Spleen (tissue), 7 donors: ENCODE measurements around the gene NUP98.

ENCODE experiments used
- POLR2A ChIP-seq, 3 donors: fragments of 450-650 bp; IDR thresholded peaks; one replicate each; pipeline ENCODE4 v1.5.1; 2017; ENCODE audit warnings: antibody characterized with exemption in 3 of 3, mild to moderate bottlenecking in 1 of 3
- POLR2AphosphoS5 ChIP-seq, 3 donors: sonication (generic); formaldehyde crosslinking; IDR thresholded peaks; one replicate each; pipeline ENCODE4 v1.5.1; 2017; ENCODE audit warnings: antibody characterized with exemption in 3 of 3
- TF ChIP-seq, protein P1 (sequence below), 11 experiments: fragments of 200-600 bp in 7 of 11; fragments of 450-650 bp in 4 of 11; sonication (generic) in 4 of 11; IDR thresholded peaks in 8 of 11; conservative IDR thresholded peaks in 3 of 11; 1 replicate in 7 of 11; 2 replicates in 4 of 11; pipeline versions ENCODE4 v1.4.0 to v1.8.0; 2016 to 2021; ENCODE audit warnings: antibody characterized with exemption in 11 of 11, inconsistent platforms in 4 of 11, mild to moderate bottlenecking in 1 of 11
- donor health status: DM: no; HTN: no; CAD: no; lungs with moderate emphysema.
- donor health status: DM: no; HTN: no; CAD: no.
- donor health status: DM: no; HTN: no; CAD: no.

DNA sequence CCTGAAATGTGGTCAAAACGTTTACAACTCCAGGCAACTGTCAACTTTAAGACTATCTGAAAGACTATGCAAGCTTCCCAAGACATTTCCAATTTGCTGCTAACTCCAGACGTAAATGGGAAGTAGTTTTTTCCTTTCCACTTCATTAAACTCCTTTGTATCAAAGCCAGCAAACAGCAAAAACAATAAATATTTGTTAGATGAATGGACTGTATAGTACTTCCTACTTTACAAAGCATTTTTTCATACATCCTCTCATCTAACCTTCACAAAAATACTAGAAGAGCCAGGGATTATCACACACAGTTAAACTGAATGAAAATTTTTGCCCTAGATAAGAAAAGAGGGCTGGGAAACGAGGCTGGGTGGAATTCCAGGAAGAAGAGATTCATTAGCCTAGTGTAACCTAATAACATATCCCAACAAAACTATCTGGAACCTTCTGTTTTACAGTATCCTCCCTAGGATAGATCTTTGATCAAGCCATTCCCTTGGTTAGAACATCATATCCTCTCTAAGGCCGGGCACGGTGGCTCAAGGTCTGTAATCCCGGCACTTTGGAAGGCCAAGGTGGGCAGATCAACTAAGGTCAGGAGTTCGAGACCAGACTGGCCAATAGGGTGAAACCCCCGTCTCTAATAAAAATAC lies 10.4 kb downstream of the NUP98 start:
- TF ChIP-seq, protein P1, sequence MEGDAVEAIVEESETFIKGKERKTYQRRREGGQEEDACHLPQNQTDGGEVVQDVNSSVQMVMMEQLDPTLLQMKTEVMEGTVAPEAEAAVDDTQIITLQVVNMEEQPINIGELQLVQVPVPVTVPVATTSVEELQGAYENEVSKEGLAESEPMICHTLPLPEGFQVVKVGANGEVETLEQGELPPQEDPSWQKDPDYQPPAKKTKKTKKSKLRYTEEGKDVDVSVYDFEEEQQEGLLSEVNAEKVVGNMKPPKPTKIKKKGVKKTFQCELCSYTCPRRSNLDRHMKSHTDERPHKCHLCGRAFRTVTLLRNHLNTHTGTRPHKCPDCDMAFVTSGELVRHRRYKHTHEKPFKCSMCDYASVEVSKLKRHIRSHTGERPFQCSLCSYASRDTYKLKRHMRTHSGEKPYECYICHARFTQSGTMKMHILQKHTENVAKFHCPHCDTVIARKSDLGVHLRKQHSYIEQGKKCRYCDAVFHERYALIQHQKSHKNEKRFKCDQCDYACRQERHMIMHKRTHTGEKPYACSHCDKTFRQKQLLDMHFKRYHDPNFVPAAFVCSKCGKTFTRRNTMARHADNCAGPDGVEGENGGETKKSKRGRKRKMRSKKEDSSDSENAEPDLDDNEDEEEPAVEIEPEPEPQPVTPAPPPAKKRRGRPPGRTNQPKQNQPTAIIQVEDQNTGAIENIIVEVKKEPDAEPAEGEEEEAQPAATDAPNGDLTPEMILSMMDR (IDR thresholded peaks at IDR 0.05 in 8 of 11, conservative IDR thresholded peaks at IDR 0.05 in 3 of 11): no peak
- TF ChIP-seq POLR2A (IDR thresholded peaks at IDR 0.05) (no peak), POLR2AphosphoS5 (IDR thresholded peaks at IDR 0.05) (no peak)
